CD4-positive, alpha-beta T cell treated with Interleukin-12 subunit alpha and Interleukin-12 subunit beta, for 1 hour (primary cell): ENCODE measurements around the gene FAM200B.

Experiments
- DNase-seq: peaks from one replicate; pipeline ENCODE4 v3.0.0-alpha.2; 2020

The FAM200B gene

DNA sequence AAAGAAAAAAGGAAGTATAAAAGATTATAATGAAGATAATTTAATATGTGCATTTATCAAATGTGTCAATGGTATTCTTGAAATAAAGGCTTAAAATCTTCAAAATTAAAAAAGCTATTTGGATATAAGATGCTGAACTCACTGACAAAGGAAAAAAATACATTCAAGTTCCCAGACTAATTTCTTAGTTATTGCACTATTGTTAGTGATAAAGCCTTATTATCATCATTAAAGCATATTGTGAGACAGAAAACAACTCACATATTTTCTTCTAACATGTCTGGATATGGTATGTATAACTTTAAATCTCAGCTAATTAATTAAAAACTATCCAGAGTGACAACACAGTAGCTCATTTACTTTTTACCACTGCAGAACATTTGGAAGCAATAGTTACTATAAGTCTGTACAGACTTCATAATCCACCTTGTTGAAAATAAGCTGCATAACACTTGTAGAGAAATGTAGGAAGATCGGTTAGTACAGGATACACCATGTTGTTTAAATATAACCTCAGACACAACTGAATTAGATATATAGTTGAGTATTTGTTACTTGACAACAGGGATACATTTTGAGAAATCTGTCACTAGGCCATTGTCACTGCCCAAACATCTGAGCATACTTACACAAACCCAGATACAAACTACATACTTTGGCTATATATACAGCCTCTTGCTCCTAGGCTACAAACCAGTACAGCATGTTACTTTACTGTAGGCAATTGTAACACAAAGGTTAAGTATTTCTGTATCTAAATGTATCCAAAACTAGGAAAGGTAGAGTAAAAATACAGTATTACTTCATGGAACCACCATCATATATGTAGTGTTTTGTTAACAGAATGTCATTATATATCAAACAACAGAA lies 12.8 kb upstream of the FAM200B start:
- no peak for DNase-seq

DNA sequence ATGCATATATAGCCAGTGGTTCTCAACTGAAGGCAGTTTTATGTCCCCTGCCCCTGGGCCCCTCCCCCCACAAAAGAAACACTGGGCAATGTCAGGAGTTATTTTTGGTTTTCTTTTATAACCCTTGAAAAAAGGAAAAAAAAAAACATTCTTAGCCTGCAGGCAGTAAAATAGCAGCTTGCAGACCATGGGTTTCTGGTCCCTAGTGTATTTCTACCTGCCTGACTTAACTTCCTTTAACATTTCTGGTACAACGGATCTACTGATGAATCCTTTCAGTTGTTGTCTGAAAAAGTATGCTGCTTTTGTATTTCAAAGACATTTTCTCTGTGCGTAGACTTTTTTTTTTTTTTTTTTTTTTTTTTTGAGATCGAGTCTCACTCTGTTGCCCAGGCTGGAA lies 11.1 kb upstream of the FAM200B start:
- DNase-seq, result no peak

DNA sequence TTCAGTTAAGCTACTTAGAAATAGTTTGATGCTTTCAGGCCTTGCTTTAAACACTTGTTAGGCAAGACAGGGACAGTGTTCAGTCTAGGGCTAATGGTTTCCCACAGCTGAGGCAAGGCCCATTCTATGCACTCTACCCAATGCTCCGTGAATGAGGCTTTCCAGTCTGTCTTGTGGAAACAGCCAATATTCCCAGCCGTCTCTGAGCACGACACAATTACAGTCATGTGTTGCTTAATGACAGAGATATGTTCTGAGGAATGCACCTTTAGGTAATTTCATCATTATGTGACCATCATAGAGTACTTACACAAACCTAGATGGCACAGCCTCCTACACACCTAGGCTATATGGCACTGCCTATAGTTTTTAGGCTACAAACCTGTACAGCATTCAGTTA lies 9.5 kb upstream of the FAM200B start:
- no peak for DNase-seq

DNA sequence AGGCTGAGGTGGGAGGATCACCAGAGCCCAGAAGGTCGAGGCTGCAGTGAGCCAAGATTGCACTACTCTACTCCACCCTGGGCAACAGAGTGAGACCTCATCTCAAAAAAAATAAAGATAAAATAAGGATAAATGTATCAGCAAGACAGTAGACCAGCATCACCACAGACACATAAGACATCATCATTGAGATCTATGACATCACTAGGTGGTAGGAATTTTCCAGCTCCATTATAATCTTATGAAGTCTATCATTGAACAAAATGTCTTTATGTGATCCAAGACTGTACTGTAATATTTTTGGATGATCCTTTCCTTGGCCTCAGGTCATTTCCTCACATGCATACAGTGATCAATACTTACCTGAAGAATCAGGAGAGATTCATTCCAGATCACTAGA lies 8.3 kb upstream of the FAM200B start:
- no peak for DNase-seq

DNA sequence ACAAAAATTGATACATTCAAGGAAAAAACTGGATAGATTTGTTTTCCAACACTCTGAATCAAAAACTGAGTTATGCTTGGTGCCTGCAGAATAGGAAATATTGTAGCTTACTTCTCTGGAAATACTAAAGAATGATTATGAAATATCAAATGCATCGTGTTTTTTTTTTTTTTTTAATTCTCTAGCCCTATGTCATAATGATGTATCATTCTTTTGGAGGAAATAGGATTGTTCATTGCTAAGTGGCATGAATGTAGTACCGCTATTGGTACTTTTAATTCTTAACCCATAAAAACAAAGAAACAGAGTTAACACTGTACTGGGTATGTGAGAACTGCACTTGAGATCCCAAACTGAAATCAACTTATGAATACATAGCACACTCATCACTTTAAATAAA lies 7.6 kb upstream of the FAM200B start:
- no peak for DNase-seq

DNA sequence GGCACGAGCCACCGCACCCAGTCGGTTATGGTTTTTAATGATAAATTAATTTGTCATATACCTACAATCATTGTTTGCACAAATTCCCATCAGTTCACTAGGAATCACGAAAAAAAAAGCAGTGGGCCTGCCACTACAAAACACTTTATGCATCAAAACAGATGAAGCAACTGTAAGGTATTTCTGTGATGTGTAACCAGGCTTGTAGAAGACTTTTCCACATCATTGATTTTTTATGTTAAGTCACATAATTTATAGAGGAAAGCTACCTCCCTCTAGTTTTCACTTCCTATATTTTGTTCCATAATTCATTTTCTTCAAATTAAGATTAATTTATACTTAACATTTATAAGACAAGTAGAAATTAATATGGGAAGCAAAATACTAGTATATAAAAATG lies 6.7 kb upstream of the FAM200B start:
- no peak for DNase-seq

DNA sequence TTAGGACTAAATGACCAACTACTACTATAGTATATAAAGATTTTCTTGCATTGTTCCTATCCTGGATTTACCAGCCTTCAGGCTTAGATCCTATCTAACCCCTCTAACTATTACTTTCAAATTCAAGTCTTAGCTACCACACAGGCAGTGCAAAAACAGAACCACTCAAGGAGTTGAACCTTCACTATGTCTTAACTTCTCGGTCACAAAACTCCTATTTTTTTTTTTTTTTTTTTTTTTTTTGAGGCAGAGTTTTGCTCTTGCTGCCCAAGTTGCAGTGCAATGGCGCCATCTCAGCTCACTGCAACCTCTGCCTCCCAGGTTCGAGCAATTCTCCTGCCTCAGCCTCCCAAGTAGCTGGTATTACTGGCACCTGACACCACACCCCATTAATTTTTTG lies 6.3 kb upstream of the FAM200B start:
- no peak for DNase-seq

DNA sequence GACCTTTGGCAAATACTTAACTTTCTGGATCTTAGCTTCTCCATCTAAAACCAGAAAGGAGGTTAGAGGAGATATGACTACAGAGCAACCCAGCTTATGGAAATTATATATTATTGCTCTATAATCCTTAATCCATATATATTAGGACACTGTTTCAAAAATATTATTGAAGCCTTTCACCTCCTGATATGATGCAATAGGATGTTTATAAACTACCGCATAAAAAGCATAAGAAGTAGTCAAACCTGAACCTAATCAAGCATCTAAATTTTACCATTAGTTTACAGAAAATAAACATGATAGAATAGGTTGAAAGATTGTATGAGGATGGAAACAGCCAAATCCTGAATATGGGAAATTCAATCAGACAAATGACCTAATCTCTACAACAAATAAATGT lies 5.6 kb upstream of the FAM200B start:
- DNase-seq, result no peak

DNA sequence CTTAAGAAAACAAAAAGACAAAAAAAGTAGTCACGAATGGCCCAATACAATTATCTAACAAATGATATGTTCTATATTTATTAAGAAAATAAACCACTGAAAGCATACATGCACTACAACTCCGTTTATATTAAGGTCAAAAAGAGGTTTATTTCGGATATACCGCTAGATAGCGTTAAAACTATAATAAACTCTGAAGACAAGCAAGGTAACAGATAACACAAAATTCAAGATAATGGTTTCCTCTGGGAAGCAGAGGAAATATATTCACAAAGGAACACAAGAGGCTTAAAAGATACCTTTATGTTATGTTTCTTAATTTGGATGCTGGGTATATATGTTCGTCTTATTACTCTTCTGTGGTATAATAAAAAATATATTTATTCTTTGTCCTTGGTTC lies 4.7 kb upstream of the FAM200B start:
- DNase-seq, result no peak

DNA sequence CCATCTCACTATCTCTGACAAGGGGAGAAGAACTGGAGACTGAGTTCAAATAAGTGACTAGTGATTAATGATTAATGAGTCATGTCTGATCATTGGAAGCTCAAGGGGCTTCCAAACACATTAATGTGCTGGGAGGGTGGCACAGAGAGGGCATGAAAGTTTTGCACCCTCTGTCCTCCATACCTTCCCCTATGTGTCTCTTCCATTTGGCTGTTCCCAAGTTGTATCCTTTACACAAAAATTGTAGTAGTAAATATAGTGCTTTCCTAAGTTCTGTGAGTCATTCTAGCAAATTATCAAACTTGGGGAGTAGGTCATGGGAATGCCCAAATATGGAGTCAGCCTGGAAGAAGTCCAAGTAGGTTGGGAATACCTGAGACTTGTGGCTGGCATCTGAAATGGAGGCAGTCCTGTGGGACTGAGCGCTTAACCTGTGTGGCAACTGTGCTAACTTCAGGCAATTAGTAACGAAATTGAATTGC lies 4.1 kb upstream of the FAM200B start:
- no peak for DNase-seq

DNA sequence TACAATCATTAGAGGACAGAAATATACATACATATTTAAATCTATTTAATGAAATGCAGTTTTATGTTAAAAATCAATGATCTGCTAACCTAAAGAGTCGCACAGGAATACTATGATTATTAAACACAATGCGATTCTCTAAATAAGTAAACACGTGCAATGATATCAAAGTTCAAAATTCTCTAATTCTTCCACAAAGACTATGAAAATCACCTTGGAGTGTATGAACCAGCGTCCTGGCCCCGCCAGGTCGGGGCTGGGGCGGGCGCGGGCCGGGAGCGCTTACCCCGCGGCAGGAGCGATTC lies 608 bp upstream of the FAM200B start:
- no peak for DNase-seq

DNA sequence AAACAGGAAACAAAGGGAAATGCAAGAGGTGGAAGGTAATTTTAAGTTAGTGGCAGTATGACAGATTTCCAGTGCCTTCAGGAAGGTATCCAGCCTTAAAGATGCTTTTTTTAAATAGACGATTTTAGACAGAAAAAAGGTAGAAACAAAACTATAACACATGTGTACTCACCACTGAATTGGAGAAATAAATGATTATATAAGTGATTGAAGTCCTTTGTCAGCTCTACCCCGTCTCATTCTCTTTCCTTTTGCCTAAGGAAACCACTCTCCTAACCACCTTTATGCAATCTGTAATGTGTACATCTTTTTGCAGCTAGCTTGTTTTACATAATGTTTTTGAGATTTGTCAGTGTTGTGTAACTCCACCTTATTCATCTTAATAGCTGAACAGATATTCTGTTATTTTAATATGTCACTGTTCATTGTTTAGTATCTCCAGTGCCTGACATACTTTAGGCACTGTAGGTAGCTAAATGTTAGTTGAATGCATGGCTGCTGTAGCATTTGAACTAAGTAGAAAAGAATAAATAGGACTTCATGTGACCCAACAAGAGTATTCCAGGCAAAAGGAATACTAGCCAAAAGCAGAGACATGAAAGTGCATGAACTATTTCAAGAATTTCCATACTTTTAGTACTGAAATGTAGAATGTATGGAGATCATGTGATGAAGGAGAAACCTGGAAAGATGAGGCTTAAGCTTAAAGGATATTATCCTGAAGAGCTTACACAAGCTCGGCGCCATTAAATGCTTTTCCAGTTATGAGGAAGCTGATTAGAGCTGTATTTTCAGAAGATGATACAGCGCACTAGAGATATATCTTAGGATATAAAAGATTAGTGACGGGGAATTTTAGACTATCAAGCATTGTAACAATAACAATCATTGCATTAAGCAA lies 865 bp downstream of the FAM200B start:
- DNase-seq, result no peak

DNA sequence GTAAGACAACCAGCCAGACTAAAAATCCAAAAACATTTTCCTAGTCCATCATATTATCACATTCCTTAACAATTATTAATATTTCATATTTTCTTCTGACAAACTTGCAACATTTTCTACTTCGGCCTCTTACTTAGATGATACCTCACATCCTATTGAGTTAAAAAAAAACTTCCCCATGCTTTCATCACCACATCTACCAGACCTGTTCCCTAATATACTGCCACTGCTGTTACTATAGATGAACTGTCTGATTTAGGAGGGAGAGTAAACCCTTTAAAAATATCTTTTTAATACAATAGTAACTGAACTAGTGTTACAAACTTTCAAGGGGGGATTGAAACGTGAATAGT lies 1.5 kb downstream of the FAM200B start:
- DNase-seq, result no peak

DNA sequence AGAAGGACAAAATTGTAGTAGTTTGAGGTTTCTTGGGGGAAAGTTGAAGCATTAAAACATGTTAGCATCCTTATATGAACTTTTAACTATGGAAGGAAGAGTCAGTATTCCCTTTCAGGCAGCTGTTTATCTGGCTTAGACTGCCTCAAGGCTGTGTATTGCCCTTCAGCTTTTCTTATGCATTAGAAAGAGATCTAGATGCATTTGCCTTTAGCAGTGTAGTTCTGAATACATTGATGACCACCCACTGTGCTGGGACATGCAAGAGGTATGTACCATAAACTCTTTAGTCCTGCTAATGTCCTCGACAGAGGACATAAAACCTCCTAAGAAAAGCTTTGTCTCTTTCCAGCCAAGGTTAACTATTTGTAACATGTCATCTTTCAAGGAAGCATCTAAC lies 2.9 kb downstream of the FAM200B start:
- DNase-seq, result no peak

DNA sequence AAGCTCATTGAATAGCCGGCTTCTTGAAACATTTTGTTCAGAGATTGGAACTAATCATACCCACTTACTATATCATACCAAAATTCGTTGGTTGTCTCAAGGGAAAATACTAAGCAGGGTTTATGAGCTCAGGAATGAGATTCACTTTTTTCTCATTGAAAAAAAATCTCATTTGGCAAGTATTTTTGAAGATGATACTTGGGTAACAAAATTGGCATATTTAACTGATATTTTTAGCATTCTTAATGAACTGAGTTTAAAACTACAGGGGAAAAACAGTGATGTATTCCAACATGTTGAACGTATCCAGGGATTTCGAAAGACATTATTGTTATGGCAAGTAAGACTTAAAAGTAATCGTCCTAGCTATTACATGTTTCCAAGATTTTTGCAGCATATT lies 6.4 kb downstream of the FAM200B start:
- DNase-seq, result no peak

DNA sequence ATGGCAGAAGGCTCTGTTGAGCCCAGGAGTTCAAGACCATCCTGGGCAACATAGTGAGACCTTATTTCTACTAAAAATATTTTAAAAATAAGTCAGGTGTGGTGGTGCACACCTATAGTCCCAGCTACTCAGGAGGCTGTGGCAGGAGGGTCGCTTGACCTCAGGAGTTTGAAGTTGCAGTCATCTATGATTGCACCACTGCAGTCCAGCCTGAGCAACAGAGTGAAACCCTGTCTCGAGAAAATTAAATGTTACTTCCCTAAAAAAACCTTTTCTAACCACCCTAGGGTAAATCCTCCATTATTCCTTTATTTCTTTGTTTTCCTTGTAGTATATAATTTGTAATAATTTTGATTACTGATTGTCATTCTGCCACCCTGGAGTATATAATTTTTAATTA lies 7.9 kb downstream of the FAM200B start:
- DNase-seq, result no peak

DNA sequence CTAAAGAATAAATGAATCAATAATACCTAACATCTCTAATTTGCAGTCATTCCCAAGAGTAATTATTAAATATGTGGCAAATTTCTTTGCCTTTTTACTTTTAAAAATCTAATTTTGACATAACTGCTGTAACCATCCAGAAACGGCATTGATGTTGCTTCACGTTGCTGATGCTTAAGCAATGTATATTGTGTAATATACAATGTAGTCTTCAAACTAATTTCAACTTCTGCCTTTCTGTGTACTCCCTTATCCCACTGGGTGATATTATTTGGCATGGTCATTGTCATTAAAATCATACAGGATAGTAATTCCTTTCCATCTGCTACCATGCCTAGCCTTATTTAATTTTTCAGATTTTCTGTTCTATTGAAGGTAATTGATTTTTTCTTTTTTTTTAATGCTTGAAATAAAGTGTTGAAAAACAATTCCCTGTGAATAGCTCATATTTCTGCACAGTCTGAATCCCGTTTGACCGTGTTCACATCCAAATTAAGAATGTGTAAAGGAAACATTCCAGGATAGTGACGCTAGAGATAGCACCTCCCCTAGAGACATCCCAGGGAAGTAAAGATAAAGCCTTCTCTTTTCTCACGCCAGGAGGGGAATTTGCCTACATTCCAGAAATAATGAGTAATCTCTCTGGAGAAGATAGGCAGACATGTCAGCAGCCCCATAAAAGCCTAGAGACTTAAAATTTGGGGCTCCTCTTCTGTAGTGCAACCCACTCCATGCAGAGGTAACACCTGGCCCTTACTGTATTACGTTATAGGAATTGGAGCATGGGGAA lies 8.6 kb downstream of the FAM200B start:
- DNase-seq, result no peak

DNA sequence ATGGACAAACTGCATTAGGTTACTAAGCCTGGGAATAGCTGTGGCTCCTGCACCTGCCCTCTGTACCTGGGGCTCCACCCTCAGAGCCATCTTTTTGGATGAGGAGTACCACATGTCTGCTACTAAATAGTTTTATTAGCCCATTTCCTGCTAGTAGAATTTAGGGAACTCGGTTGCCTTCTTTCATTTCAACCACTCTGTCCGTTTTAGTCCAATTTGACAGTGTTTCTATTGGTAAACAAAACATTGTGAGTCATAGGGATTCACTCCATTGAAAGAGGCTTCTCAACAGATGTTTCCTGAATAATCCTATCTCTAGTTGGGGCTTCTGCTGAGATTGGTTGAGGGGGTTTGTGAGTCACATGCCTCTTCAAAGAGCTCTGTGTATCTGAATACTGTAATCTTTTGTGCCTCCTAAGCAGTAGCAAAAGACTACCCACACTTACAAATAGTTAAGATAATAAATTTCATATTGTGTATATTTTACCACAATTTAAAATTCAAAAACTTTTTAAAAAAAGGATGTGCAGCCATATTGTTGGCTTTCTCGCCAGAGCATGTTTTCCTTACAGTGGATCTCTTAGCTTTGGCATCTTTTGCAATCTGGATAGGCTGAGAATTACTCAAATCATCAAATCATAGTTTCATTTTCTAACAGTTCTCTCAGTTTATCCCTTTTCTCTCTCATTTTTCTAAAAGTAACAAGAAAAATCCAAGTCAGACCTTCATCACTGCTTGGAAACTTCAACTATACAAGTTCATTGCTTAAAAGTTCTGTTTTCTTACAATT lies 9.9 kb downstream of the FAM200B start:
- no peak for DNase-seq

DNA sequence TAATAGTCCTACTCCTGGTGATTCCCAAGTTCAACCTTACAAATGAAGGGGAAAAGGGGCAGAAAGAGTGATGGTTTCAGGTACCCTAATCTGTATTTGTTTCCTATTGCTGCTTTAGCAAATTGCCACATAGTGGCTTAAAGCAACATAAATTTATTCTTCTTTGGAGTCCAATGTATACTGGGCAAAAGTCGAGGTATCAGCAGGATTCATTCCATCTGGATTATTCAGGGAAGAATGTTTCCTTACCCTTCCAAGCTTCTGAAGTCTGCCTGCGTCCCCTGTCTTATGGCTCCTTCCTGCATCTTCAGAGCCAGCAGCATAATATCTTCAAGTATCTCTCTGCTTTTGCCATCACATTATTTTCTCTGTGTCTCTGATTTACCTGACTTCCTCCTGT lies 11.0 kb downstream of the FAM200B start:
- no peak for DNase-seq

DNA sequence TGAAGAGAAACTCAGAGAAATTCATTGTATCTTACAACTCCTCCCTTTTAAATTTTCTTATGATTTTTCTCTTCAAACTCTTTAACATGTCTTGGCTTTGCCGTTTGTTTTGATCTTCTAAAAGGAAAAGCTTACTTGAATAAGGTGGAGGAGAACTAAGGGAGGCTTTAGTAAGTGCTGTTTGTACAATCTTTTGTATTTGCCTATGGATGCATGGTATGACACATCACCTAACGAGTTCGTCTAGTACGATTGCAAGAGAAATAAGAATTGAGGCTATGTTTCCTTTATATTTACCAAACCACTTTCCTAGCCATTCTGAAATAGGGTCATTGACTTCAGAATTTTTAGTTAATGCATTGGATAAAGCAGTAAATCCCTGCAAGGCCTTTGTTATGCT lies 12.8 kb downstream of the FAM200B start:
- DNase-seq, result no peak

DNA sequence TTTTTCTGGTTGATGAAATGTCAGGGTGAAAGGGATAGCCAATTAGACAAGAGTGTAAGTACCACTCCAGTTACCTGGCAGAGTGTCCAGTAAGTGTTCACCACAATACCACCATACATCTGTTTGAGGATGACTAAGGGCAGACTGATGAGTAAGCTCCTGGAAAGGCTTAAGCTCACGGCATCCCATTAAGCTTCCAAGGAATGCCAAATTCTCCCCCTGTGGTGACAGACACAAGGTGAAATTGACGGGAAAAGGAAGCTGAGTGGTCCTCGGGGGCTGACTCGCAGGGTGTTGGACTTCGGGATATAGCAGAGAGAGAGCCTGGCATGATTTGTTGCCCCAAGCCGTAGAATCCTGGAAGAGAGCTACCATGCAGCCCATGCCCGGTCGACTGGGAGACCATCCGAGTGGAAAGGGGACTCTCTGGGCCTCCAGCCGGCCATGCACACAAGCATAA lies 13.6 kb downstream of the FAM200B start:
- no peak for DNase-seq

DNA sequence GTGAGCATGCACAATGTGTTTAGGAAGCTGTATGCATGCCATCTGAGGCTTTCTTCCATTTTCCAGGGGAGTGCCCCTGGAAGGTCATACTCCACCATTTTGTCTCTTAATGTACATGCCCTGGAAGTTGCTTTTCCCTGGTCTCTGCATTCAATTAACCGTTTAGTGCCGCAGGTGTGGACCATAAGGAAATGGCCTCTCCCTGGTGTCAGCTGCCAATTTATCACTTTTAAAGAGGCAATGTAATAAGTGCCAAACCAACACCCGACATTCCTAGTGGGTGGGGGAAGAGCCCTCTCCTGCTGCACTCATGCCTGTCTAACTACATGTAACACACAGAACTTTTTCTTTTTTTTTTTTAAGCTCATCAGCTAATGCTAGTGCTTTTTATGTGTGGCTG lies 14.1 kb downstream of the FAM200B start:
- DNase-seq, result no peak

DNA sequence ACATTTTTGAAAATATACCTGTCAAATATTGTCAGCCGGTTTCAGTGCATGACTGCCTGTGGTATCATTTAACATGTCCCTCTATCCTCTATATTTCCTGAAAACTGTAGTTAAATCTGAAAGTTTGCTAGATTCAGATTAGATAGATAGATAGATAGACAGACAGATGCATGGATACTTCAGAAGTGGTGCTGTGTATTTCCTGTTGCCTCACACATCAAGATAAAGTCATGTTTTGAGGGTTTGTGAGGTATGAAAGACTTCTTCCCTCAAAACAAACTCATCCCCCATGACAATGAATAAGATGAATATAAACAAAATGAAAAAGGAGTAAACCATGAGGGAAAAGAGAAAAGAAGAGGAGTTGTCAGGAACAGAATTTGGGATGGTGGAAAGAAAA lies 15.2 kb downstream of the FAM200B start:
- DNase-seq, result no peak
